Esophagus muscularis mucosa (tissue), 4 donors: ENCODE measurements around the gene KLHL1.

ENCODE experiments used
- CTCF ChIP-seq, 3 experiments: fragments of 200-600 bp in 2 of 3; fragments of 450-650 bp in 1 of 3; sonication (generic) in 2 of 3; IDR thresholded peaks; one replicate each; pipeline ENCODE4 v1.5.1; 2017 to 2019; ENCODE audit warnings: antibody characterized with exemption in 3 of 3, mild to moderate bottlenecking in 2 of 3, moderate library complexity in 1 of 3
- EP300 ChIP-seq: sonication (generic); formaldehyde crosslinking; IDR thresholded peaks from one replicate; pipeline ENCODE4 v1.6.1; 2017; ENCODE audit warnings: antibody characterized with exemption
- POLR2A ChIP-seq: fragments of 450-650 bp; IDR thresholded peaks from one replicate; pipeline ENCODE4 v1.6.1; 2017; ENCODE audit warnings: antibody characterized with exemption, moderate library complexity, mild to moderate bottlenecking, low read depth

GRCh38 chr13:69704311-69704710, 403.9 kb downstream of the KLHL1 start:
- TF ChIP-seq EP300 (no peak), CTCF (IDR thresholded peaks at IDR 0.05) (no peak), POLR2A (no peak)
